Measurements from ENCODE around the gene MATN4.

- no peak for TF ChIP-seq CTCF (IDR thresholded peaks at IDR 0.05)
- no peak for TF ChIP-seq EZH2 (IDR thresholded peaks at IDR 0.05; ENCODE audit: borderline replicate concordance, insufficient read depth, low read depth, low read length, poor library complexity, severe bottlenecking)
Measured at GRCh38 chr20:45315672-45316071, 7.6 kb upstream of the MATN4 start.
